GM21515 (cell line): ENCODE results near the gene UTS2.

Experiments
- ATAC-seq: cut with Tn5 transposase; IDR thresholded peaks from one replicate; pipeline ENCODE4 v1.9.1; 2021; ENCODE audit not compliant: unreplicated experiment

The UTS2 gene

DNA sequence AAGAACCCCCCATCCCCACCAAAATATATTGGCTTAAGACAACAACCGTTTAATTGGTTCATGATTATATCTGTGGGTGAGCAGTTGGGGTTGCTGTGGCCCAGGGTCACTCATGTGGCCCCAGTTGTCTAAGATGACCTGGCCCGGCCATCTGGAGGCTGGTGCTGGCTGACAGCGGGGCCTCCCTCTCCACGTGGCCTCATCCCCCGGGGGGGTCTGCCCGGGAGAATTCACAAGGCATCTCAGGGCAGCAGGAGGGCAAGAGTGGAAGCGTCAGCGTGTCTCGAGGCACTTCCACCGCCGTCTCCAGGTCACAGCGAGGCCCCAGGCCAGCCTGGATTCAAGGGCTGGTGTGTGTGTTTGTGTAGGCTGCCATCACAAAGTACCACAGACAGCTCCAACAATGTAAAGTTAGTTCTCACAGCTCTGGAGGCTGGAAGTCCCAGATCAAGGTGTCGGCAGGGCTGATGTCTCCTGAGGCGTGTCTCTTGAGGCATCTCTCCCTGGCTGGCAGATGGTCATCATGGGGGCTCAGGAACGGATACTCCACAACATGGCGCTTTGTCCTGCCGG, 11.0 kb upstream of the UTS2 start:
- no peak for ATAC-seq

DNA sequence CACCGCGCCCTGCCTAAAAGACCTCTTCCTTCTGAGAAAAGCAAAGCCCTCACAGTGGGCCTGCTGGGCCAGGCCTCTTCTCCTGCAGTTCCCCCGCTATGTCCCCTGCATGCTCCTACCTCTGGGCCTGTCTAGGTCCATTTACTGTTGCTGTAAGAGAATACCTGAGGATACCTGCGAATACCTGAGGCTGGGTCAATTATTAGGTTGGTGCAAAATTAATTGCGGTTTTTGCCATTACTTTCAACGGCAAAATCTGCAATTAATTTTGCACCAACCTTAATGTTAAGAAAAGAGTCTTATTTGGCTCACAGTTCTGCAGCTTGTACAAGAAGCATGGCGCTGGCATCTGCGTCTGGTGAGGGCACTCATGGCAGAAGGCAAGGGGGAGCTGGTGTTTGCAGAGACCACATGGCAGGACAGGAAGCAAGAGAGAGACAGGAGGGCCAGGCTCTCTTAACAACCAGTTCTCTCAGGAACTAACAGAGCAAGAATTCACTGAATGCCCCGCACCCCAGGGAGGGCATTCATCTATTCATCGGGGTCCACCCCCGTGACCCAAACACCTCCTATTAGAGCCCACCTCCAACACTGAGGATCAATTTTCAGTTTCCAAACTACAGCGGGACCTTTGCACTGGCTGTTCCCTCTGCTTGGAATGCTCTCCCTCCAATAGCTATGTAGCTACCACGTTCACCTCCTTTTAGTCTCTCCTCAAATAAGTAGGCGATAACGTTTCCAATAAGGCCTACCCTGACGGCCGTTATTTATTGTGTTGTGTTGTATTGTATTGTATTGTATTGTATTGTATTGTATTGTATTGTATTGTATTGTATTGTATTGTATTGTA, 9.6 kb upstream of the UTS2 start:
- ATAC-seq: no peak

GRCh38 chr1:7861452-7861851, 8.6 kb upstream of the UTS2 start:
- ATAC-seq: no peak

- no peak for ATAC-seq
These were observed 7.3 kb upstream of the UTS2 start for GRCh38 chr1:7860130-7860529.

DNA sequence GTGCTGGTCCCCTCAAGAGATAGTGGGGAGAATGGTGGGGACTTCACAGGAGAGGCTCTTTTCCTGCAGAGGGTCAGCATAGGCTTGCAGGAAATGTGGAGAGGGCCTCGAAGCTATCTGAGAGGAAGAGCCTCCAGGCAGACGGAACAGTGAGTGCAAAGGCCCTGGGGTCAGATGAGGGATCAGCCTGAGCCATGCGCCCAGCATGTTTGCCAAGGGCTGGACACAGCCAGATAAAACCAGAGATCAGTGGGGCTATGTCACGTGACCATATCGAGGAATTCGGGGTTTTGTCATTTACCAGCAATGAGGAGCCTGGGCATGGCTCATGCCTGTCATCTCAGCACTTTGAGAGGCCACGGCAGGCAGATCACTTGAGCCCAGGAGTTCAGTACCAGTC, 6.5 kb upstream of the UTS2 start:
- ATAC-seq: no peak

GRCh38 chr1:7857985-7858384, 5.1 kb upstream of the UTS2 start:
- ATAC-seq: no peak

GRCh38 chr1:7857000-7857399, 4.1 kb upstream of the UTS2 start:
- ATAC-seq: no peak

DNA sequence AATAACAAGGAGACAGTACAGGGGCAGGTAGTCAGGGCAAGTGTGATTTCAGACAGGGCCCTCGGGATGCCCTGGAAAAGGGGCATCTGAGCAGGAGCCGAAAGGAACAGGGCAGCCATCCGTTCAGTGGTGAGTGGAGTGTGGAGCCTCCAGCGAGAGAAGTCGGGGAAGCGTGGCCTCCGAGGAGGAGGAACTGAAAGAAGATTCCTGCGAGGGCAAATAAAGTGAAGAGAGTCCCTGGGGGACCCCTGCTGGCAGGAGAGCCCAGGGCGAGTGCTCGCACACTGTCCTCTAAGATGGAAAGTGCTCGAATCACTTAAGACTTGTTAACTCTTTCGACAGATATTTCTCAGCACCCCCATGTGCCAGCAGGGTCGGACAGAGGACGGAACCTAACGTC, 3.5 kb upstream of the UTS2 start:
- no peak for ATAC-seq

DNA sequence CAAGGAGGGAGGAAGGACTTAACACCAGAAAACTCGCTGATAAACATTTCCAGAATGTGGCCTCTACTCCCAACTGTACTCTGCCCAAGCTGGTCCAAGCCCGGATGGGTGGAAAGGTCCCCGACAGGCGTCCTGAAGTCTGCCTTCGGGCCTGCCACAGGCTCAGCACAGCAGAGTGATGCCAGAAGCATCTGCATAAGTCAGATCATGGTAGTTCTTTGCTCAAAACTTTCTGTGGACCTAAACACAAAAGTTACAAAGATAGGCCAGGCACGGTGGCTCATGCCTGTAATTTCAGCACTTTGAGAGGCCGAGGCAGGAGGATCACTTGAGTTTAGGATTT, 790 bp upstream of the UTS2 start:
- ATAC-seq: no peak

- ATAC-seq: no peak
These were observed 2.1 kb downstream of the UTS2 start for GRCh38 chr1:7850786-7851185.

DNA sequence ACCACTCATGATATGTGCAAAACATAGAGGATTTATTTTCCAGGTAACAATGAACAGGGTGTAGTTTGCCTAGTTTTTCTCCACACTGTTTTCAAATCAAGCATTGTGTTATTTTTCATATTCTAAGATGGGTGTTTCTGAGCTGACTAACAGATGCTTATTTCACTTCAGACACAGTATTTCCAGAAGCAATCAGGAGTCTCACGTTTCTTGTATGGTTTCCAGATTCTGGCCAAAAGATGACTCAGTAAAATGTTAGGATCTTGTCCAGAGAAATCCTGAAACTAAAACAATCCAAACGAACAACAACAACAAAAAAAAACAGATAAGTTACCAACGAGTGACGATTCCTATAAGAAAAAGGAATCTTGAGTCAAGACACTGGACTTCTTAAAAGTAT, 5.3 kb downstream of the UTS2 start:
- no peak for ATAC-seq

DNA sequence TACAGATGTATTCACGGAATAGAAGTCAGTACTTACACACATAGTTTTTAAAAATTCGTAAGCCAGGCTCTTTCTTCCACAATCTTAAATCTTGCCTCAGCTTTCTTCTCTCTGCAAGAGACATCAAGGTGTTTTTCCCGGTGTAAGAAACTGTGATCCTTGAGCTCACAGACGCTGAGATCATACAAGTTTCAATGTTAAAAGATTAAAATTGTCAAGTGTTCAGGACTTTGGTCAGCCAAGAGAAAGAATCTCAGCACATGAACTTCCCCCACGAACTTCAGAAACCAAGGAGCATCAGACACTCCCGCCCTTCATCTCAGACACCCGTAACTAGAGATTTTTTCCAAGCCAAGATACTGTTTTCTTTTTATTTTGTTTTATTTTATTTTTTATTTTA, 6.2 kb downstream of the UTS2 start:
- no peak for ATAC-seq

DNA sequence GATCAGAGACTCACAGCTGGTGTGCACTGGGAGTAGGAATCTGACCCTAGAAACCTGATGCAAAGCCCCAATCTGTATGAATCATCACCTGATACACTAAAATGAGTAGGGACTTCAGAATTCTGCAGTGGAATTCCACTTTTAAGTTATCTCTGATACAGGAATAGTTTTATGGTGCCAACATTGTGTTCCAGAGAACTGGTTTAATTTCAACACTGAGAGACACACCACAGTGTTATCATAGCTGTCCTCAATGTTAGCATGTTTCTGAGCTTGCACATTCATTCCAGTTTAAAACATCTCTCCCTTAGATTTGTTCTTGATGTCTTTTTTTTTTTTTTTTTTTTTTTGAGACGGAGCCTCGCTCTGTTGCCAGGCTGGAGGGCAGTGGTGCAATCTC, 7.1 kb downstream of the UTS2 start:
- ATAC-seq: no peak

DNA sequence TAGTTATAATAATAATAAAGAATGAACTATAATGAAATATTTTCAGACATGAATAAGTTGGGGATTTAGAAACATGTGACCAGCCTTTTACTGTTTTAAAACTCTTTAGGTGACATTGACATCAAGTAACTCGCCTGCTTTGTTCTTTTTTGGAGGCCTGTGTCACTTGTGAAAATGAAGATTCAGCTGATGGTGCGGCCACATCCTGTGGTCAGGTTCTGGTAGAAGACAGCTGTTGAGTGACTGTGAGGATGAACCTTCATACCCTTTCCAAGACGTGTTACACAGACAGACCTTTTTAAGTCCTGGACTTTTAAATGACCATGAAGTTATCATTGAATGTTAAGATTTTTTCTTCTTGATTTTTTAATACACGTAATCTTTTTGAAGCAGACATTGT, 10.3 kb downstream of the UTS2 start:
- no peak for ATAC-seq

DNA sequence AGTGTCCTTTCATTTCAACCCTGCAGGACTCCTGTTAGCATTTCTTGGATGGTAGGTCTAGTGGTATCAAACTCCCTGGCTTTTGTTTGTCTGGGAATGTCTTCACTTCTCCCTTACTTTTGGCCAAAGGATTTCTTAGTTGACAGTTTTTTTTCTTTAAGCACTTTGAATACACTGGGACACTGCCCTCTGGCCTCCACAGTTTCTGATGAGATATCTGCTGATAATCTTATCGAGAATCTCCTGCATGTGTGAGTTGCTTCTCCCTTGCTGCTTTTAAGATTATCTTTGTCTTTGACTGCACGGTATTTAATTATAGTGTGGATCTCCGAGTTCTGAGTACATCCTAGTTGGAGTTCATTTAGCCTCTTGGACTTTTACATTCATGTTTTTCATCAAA, 13.3 kb downstream of the UTS2 start:
- no peak for ATAC-seq

DNA sequence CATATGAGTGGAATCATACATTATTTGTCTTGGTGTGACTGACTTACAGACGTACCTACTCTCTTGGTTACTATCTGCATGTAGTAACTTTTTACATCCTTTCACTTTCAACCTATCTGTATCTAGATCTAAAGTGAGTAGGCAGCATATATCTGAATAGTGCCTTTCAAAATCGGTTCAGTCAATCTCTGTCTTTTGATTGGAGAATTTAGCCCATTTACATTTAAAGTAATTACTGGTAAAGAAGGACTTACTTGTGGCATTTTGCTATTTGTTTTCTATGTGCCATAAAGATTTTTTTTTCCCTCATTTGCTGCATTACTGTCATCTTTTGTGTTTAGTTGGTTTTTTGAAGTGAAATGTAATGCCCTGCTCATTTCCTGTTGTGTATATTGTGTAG, 14.2 kb downstream of the UTS2 start:
- no peak for ATAC-seq

DNA sequence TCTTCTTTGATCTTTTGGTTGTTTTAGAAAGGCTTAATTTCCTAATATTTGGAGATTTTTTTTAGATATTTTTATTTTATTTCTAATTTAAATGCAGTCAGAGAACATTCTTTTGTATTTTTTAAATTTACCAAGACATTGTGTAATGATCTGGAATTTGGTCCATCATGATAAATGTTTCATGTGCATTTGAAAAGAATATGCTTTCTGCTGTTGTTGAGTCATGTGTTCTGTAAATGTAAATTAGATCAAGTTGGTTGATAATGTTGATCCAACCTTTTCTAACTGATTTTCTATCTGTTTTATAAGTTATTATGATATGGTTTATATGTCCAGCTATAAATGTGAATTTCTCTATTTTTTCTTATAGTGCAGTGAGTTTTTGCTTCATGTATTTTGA, 19.8 kb downstream of the UTS2 start:
- ATAC-seq: no peak

GRCh38 chr1:7831458-7831857, 21.4 kb downstream of the UTS2 start:
- no peak for ATAC-seq

- no peak for ATAC-seq
These were observed 25.5 kb downstream of the UTS2 start for GRCh38 chr1:7827126-7827955.

DNA sequence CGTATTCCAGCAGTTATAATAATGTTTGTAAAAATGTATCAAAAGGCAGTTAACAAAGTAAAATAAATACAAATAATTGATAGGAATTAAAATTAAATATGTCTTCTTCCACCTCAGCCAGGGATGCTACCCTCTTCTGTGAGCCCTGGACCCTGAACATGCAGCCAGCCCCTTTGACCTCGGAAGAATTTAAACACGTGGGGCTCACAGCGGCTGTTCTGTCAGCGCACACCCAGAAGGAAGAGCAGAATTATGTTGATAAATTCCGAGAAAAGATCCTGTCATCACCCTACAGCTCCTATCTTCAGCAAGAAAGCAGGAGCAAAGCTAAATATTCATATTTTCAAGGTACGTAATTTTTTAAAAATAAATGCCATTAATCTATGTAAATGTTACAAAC, 26.5 kb downstream of the UTS2 start:
- ATAC-seq: no peak

- ATAC-seq: no peak
These were observed 28.2 kb downstream of the UTS2 start for GRCh38 chr1:7824701-7825100.

GRCh38 chr1:7821282-7821681, 31.6 kb downstream of the UTS2 start:
- ATAC-seq: no peak
